HEK293T (cell line): ENCODE results near the gene PRR15L.

Experiments used
- BHLHE40 ChIP-seq: fragments of 450-650 bp; IDR thresholded peaks from 2 replicates; pipeline ENCODE4 v1.6.1; 2016; ENCODE audit warnings: mild to moderate bottlenecking, moderate library complexity, borderline replicate concordance
- ELF4 ChIP-seq: fragments of 450-650 bp; IDR thresholded peaks from 2 replicates; pipeline ENCODE4 v1.6.1; 2017; ENCODE audit warnings: antibody characterized with exemption
- FOXA1 ChIP-seq: fragments of 450-650 bp; IDR thresholded peaks from 2 replicates; pipeline ENCODE4 v1.6.1; 2016; ENCODE audit warnings: mild to moderate bottlenecking
- FOXM1 ChIP-seq: fragments of 450-650 bp; IDR thresholded peaks from 2 replicates; pipeline ENCODE4 v1.6.1; 2017; ENCODE audit warnings: mild to moderate bottlenecking, borderline replicate concordance
- HDGF ChIP-seq: fragments of 450-650 bp; IDR thresholded peaks from 2 replicates; pipeline ENCODE4 v1.6.1; 2017; ENCODE audit warnings: antibody characterized with exemption, borderline replicate concordance
- LEF1 ChIP-seq: fragments of 450-650 bp; IDR thresholded peaks from 2 replicates; pipeline ENCODE4 v1.6.1; 2017; ENCODE audit warnings: mild to moderate bottlenecking, borderline replicate concordance
- PKNOX1 ChIP-seq: fragments of 450-650 bp; IDR thresholded peaks from 2 replicates; pipeline ENCODE4 v1.6.1; 2016
- SP1 ChIP-seq: fragments of 450-650 bp; IDR thresholded peaks from 2 replicates; pipeline ENCODE4 v1.6.1; 2017
- SUZ12 ChIP-seq: fragments of 450-650 bp; IDR thresholded peaks from 2 replicates; pipeline ENCODE4 v1.6.1; 2016; ENCODE audit warnings: mild to moderate bottlenecking
- TARDBP ChIP-seq: fragments of 450-650 bp; IDR thresholded peaks from 2 replicates; pipeline ENCODE4 v1.6.1; 2016
- ZNF384 ChIP-seq: fragments of 450-650 bp; IDR thresholded peaks from 2 replicates; pipeline ENCODE4 v1.6.1; 2016

DNA sequence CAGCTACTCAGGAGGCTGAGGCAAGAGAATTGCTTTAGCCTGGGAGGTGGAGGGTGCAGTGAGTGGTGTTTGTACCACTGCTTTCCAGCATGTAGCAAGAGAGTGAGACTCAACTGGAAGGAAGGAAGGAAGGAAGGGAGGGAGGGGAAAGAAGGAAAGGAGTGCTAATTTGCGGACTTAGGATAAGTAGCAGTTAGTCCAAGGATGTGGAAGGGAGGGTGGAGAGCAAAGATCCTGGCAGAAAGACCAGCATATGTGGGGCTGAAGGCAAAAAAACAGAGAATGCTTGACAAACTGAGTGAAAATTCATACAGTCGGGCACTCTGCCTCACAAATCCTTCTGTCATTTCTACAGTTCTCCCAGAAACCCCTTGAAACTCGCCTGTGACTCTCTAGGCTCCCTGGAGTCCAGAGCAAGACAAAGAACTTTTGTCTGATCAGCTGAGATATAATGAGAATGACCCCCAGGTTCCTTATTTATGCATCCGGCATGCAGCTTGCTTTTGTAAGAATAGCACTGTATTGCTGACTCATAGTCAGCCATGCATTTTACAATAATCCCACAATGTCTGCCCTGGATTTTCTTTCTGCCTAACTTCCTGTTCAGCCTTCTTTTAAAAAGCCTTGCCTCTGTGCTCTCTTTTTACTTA, 44.7 kb upstream of the PRR15L start:
- TF ChIP-seq BHLHE40 (no peak), SP1 (no peak), ELF4 (no peak), ZNF384 (no peak), LEF1 (no peak), SUZ12 (no peak), FOXA1 (no peak), PKNOX1 (no peak), FOXM1 (no peak), TARDBP (no peak), HDGF (no peak)
